ENCODE results near the gene CFAP298.

Gene CFAP298

DNA sequence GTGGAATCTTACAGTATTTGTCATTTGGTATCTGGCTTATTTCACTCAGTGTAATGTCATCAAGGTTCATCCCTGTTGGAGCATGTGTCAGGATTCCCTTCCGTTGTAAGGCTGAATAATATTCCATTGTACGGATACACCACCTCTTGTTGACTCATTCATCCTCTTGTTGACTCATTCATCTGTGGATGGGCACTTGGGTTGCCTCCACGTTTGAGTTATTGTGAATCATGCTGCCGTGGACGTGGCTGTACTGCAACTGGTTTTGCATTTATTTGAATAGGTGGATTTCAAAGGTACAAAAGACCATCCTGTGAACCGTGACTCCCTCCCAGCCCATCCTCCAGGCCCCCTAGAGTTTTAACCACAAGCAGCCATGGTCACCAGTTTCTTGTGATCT lies 15.0 kb downstream of the CFAP298 start:
- Histone ChIP-seq H3K9ac (ENCODE audit: low read length in 2 of 2) (no peak overlapping the region), H3K36me3 (ENCODE audit: control insufficient read depth in 2 of 2, insufficient read depth in 2 of 2, low read length in 2 of 2) (peaks cover 9 to 14% of the 10 kb centered on the region in 2 donors), H3K27ac (ENCODE audit: low read length) (no peak overlapping the region), H3K4me1 (ENCODE audit: control insufficient read depth, insufficient read depth, low read length) (no peaks in the 10 kb centered on the region), H3K27me3 (ENCODE audit: control insufficient read depth in 1 of 2, insufficient read depth in 2 of 2, low read length in 2 of 2) (no peaks in the 10 kb centered on the region), H3K4me3 (ENCODE audit: low read length in 2 of 2) (no peak overlapping the region), H3K9me3 (ENCODE audit: control insufficient read depth in 2 of 2, low read length in 2 of 2) (no peaks in the 10 kb centered on the region)

DNA sequence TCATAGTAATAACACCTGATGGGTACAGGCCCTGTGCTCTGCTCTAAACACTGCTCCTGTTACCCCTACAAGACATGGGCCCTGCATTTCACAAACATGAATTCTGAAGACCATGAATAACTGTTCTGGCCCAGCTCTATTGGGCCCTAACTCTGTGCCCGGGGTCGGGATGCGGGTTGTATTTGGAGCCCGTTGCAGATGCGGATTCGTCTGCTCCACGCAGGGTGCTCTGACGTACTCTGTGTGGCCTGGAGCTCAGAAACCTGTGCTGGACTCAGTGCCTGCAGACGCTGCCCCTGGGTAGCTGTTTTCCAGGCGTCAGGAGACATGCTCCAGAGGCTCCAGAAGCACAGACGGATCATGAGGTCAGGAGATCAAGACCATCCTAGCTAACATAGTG lies 16.7 kb downstream of the CFAP298 start:
- Histone ChIP-seq H3K9me3 (ENCODE audit: control insufficient read depth in 2 of 2, low read length in 2 of 2) (no peaks in the 10 kb centered on the region), H3K4me1 (ENCODE audit: control insufficient read depth, insufficient read depth, low read length) (no peaks in the 10 kb centered on the region), H3K27me3 (ENCODE audit: control insufficient read depth in 1 of 2, insufficient read depth in 2 of 2, low read length in 2 of 2) (peaks cover 0 to 3% of the 10 kb centered on the region in 2 donors), H3K4me3 (ENCODE audit: low read length in 2 of 2) (no peak overlapping the region), H3K9ac (ENCODE audit: low read length in 2 of 2) (no peak overlapping the region), H3K27ac (ENCODE audit: low read length) (no peak overlapping the region), H3K36me3 (ENCODE audit: control insufficient read depth in 2 of 2, insufficient read depth in 2 of 2, low read length in 2 of 2) (peaks cover 4 to 11% of the 10 kb centered on the region in 2 donors)

- H3K4me1 ChIP-seq (ENCODE audit: control insufficient read depth, insufficient read depth, low read length): no peaks in the 10 kb centered on the region
- H3K4me3 ChIP-seq (ENCODE audit: low read length in 2 of 2): no peak overlapping the region
- no peak overlapping the region for H3K9ac ChIP-seq (ENCODE audit: low read length in 2 of 2)
- H3K36me3 ChIP-seq (ENCODE audit: control insufficient read depth in 2 of 2, insufficient read depth in 2 of 2, low read length in 2 of 2): peaks cover 0 to 2% of the 10 kb centered on the region in 2 donors
- H3K9me3 ChIP-seq (ENCODE audit: control insufficient read depth in 2 of 2, low read length in 2 of 2): no peaks in the 10 kb centered on the region
- no peak overlapping the region for H3K27ac ChIP-seq (ENCODE audit: low read length)
- peaks cover 0 to 3% of the 10 kb centered on the region in 2 donors for H3K27me3 ChIP-seq (ENCODE audit: control insufficient read depth in 1 of 2, insufficient read depth in 2 of 2, low read length in 2 of 2)
Measured at GRCh38 chr21:32593690-32594089, 18.5 kb downstream of the CFAP298 start.

- H3K9me3 ChIP-seq (ENCODE audit: control insufficient read depth in 2 of 2, low read length in 2 of 2): no peaks in the 10 kb centered on the region
- H3K4me3 ChIP-seq (ENCODE audit: low read length in 2 of 2): no peak overlapping the region
- peaks cover 0 to 3% of the 10 kb centered on the region in 2 donors for H3K27me3 ChIP-seq (ENCODE audit: control insufficient read depth in 1 of 2, insufficient read depth in 2 of 2, low read length in 2 of 2)
- peaks cover 0 to 2% of the 10 kb centered on the region in 2 donors for H3K36me3 ChIP-seq (ENCODE audit: control insufficient read depth in 2 of 2, insufficient read depth in 2 of 2, low read length in 2 of 2)
- no peaks in the 10 kb centered on the region for H3K4me1 ChIP-seq (ENCODE audit: control insufficient read depth, insufficient read depth, low read length)
- no peak overlapping the region for H3K9ac ChIP-seq (ENCODE audit: low read length in 2 of 2)
- H3K27ac ChIP-seq (ENCODE audit: low read length): no peak overlapping the region
Measured at GRCh38 chr21:32592929-32593502, 19.2 kb downstream of the CFAP298 start.

- H3K9me3 ChIP-seq (ENCODE audit: control insufficient read depth in 2 of 2, low read length in 2 of 2): no peaks in the 10 kb centered on the region
- no peaks in the 10 kb centered on the region for H3K4me1 ChIP-seq (ENCODE audit: control insufficient read depth, insufficient read depth, low read length)
- H3K27me3 ChIP-seq (ENCODE audit: control insufficient read depth in 1 of 2, insufficient read depth in 2 of 2, low read length in 2 of 2): peaks cover 0 to 3% of the 10 kb centered on the region in 2 donors
- no peak overlapping the region for H3K9ac ChIP-seq (ENCODE audit: low read length in 2 of 2)
- H3K36me3 ChIP-seq (ENCODE audit: control insufficient read depth in 2 of 2, insufficient read depth in 2 of 2, low read length in 2 of 2): peaks cover 0 to 5% of the 10 kb centered on the region in 2 donors
- H3K4me3 ChIP-seq (ENCODE audit: low read length in 2 of 2): no peak overlapping the region
- H3K27ac ChIP-seq (ENCODE audit: low read length): no peak overlapping the region
Measured at GRCh38 chr21:32590130-32590529, 22.0 kb downstream of the CFAP298 start.

DNA sequence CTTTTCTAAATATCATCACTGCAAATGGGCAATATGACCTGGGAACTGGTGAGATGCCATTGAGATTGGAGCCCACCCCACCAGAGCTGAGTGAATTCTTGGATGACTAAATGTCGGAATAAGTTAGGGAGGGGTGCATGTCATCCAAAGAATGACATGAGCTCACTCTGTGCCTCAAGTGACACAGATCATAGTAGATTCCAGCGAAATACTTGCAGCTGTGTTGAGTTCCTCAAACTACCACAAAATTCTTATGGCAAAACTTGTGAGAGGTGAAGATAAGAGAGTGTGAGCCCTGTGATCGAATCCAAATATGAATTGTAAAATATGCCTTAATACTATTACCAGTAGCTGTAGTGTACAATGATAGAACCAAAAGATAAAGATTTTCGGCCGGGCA lies 24.5 kb downstream of the CFAP298 start:
- H3K4me3 ChIP-seq (ENCODE audit: low read length in 2 of 2): no peak overlapping the region
- no peaks in the 10 kb centered on the region for H3K4me1 ChIP-seq (ENCODE audit: control insufficient read depth, insufficient read depth, low read length)
- no peaks in the 10 kb centered on the region for H3K9me3 ChIP-seq (ENCODE audit: control insufficient read depth in 2 of 2, low read length in 2 of 2)

DNA sequence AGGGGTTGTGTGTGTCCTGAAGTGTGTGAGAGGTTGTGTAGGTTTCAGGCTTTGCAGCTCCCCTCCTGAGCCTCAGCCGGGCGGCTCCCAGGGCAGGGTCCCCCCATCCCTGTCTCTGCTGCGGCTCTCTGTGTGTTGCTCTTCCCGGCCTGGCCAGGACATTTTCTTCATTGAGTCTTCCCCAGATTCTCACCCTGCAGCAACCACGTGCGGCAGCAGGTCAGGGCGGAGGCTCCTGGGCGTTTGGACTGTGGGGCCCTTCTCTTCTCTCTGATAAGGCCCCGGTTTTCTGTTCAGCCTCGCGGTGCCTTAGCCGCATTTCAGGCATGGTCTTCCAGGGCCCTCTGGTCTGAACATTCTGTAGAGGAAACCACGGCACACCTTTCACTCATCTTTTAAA lies 25.1 kb downstream of the CFAP298 start:
- Histone ChIP-seq H3K27ac (ENCODE audit: low read length) (no peak overlapping the region), H3K36me3 (ENCODE audit: control insufficient read depth in 2 of 2, insufficient read depth in 2 of 2, low read length in 2 of 2) (peaks cover 0 to 5% of the 10 kb centered on the region in 2 donors)

More for the DNA sequence above, 24.5 kb downstream of the CFAP298 start:
- Histone ChIP-seq H3K36me3 (ENCODE audit: control insufficient read depth in 2 of 2, insufficient read depth in 2 of 2, low read length in 2 of 2) (peaks cover 0 to 5% of the 10 kb centered on the region in 2 donors), H3K27me3 (ENCODE audit: control insufficient read depth in 1 of 2, insufficient read depth in 2 of 2, low read length in 2 of 2) (peaks cover 0 to 3% of the 10 kb centered on the region in 2 donors), H3K9ac (ENCODE audit: low read length in 2 of 2) (no peak overlapping the region), H3K27ac (ENCODE audit: low read length) (no peak overlapping the region)

GRCh38 chr21:32585970-32586369 lies 26.2 kb downstream of the CFAP298 start:
- peaks cover 0 to 5% of the 10 kb centered on the region in 2 donors for H3K36me3 ChIP-seq (ENCODE audit: control insufficient read depth in 2 of 2, insufficient read depth in 2 of 2, low read length in 2 of 2)
- H3K27me3 ChIP-seq (ENCODE audit: control insufficient read depth in 1 of 2, insufficient read depth in 2 of 2, low read length in 2 of 2): peaks cover 0 to 2% of the 10 kb centered on the region in 2 donors
- H3K9me3 ChIP-seq (ENCODE audit: control insufficient read depth in 2 of 2, low read length in 2 of 2): no peaks in the 10 kb centered on the region
- no peak overlapping the region for H3K4me3 ChIP-seq (ENCODE audit: low read length in 2 of 2)
- no peaks in the 10 kb centered on the region for H3K4me1 ChIP-seq (ENCODE audit: control insufficient read depth, insufficient read depth, low read length)
- H3K27ac ChIP-seq (ENCODE audit: low read length): no peak overlapping the region
- H3K9ac ChIP-seq (ENCODE audit: low read length in 2 of 2): no peak overlapping the region

More for the DNA sequence above, 25.1 kb downstream of the CFAP298 start:
- Histone ChIP-seq H3K9ac (ENCODE audit: low read length in 2 of 2) (no peak overlapping the region), H3K4me3 (ENCODE audit: low read length in 2 of 2) (no peak overlapping the region), H3K9me3 (ENCODE audit: control insufficient read depth in 2 of 2, low read length in 2 of 2) (no peaks in the 10 kb centered on the region), H3K4me1 (ENCODE audit: control insufficient read depth, insufficient read depth, low read length) (no peaks in the 10 kb centered on the region), H3K27me3 (ENCODE audit: control insufficient read depth in 1 of 2, insufficient read depth in 2 of 2, low read length in 2 of 2) (peaks cover 0 to 3% of the 10 kb centered on the region in 2 donors)

- H3K9me3 ChIP-seq (ENCODE audit: control insufficient read depth in 2 of 2, low read length in 2 of 2): no peaks in the 10 kb centered on the region
- no peak within 1 kb of the TSS for H3K27ac ChIP-seq (ENCODE audit: low read length)
- H3K36me3 ChIP-seq (ENCODE audit: control insufficient read depth in 2 of 2, insufficient read depth in 2 of 2, low read length in 2 of 2): peaks cover 0 to 5% of the 10 kb centered on the region in 2 donors
- no peaks in the 10 kb centered on the region for H3K4me1 ChIP-seq (ENCODE audit: control insufficient read depth, insufficient read depth, low read length)
- H3K4me3 ChIP-seq (ENCODE audit: low read length in 2 of 2): no peak within 1 kb of the TSS
- no peak within 1 kb of the TSS for H3K9ac ChIP-seq (ENCODE audit: low read length in 2 of 2)
- H3K27me3 ChIP-seq (ENCODE audit: control insufficient read depth in 1 of 2, insufficient read depth in 2 of 2, low read length in 2 of 2): no peaks in the 10 kb centered on the region
Measured at GRCh38 chr21:32585042-32585710, 27.0 kb downstream of the CFAP298 start, which contains the start of gene TCP10L. Gene TCP10L, minus strand, starts transcription at chr21:32585523. Its CDS starts 1,219 bp downstream, at chr21:32584304.

DNA sequence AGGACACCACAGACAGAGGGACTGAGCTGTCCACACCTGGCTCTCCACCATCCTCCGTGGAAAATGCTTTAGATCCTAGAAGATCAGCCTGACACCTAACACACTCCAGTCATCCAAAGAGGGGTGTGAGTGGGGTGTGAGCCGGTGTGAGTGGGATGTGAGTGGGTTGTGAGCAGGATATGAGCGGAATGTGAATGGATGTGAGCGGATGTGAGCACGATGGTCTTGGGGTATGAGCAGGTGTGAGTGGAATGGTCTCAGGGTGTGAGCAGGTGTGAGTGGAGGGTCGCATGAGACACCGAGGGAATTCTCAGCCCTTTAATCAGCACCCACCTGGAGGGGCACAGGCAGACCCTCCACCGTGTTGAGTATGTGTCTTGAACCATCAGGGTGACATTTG lies 27.7 kb downstream of the CFAP298 start:
- Histone ChIP-seq H3K36me3 (ENCODE audit: control insufficient read depth in 2 of 2, insufficient read depth in 2 of 2, low read length in 2 of 2) (peaks cover 0 to 5% of the 10 kb centered on the region in 2 donors), H3K4me3 (ENCODE audit: low read length in 2 of 2) (no peak overlapping the region), H3K4me1 (ENCODE audit: control insufficient read depth, insufficient read depth, low read length) (no peaks in the 10 kb centered on the region), H3K9ac (ENCODE audit: low read length in 2 of 2) (no peak overlapping the region), H3K27ac (ENCODE audit: low read length) (no peak overlapping the region), H3K27me3 (ENCODE audit: control insufficient read depth in 1 of 2, insufficient read depth in 2 of 2, low read length in 2 of 2) (no peaks in the 10 kb centered on the region), H3K9me3 (ENCODE audit: control insufficient read depth in 2 of 2, low read length in 2 of 2) (no peaks in the 10 kb centered on the region)

- H3K4me3 ChIP-seq (ENCODE audit: low read length in 2 of 2): no peak overlapping the region
- no peaks in the 10 kb centered on the region for H3K4me1 ChIP-seq (ENCODE audit: control insufficient read depth, insufficient read depth, low read length)
- no peak overlapping the region for H3K9ac ChIP-seq (ENCODE audit: low read length in 2 of 2)
- H3K27me3 ChIP-seq (ENCODE audit: control insufficient read depth in 1 of 2, insufficient read depth in 2 of 2, low read length in 2 of 2): no peaks in the 10 kb centered on the region
- H3K27ac ChIP-seq (ENCODE audit: low read length): no peak overlapping the region
- no peaks in the 10 kb centered on the region for H3K9me3 ChIP-seq (ENCODE audit: control insufficient read depth in 2 of 2, low read length in 2 of 2)
- peaks cover 0 to 4% of the 10 kb centered on the region in 2 donors for H3K36me3 ChIP-seq (ENCODE audit: control insufficient read depth in 2 of 2, insufficient read depth in 2 of 2, low read length in 2 of 2)
Measured at GRCh38 chr21:32581732-32582131, 30.4 kb downstream of the CFAP298 start.
